ENCODE results near the gene VPS37B. TPM values are rescaled to one million over a fixed set of nuclear protein-coding genes. Genes with fewer than 3 reads are reported as not detected.

The VPS37B gene
- total and polyA plus RNA-seq, 10 of the 15 experiments (the other 5 are each of a cell fraction or from before 2014, with no cell fraction given) = 0.66 to 68.6 (median 39.6) TPM

DNA sequence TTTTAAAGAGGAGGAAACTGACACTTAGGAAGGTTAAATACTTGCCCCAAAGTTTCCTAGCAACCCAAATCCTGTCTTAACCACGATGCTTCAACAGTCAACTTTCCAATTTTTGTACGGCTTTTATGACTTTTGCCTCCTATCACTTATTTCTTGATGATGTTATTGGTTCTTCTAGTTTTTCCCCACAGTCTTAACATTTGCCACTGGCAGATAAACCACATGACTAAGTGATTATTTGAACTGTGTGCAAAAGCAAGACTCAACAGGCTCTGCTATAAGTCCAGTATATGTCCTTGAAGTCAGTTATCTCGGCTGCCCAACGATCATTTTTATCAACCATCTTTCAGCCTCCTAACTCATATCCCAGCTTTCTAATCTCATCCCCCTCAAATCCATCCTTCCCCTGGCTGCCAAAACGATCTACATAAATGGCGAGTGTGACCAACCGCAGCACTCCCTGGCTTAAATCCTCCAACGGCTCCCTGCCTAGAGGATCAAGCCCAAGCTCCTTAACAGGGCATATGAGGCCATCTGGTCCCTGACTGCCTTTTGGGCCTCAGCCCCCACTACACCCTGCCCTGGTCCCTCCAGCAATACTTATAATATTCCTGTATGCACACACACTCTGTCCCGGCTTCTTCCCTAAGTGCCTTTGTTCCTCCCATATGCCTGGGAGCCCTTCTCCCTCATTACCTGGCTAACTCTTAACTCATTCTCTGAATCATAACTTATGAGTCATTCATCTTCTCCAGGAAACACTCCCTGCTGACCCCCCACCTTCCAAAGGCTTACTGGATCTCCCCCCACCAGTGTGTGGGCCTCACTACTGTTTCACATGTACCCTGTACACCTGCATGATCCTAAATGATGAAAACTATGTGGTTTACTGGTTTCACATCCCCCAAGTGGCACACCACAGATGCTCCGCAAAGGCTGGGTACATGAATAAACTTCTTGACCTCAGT is 8.8 kb downstream of the VPS37B start (continued):
- TF ChIP-seq, protein P1, sequence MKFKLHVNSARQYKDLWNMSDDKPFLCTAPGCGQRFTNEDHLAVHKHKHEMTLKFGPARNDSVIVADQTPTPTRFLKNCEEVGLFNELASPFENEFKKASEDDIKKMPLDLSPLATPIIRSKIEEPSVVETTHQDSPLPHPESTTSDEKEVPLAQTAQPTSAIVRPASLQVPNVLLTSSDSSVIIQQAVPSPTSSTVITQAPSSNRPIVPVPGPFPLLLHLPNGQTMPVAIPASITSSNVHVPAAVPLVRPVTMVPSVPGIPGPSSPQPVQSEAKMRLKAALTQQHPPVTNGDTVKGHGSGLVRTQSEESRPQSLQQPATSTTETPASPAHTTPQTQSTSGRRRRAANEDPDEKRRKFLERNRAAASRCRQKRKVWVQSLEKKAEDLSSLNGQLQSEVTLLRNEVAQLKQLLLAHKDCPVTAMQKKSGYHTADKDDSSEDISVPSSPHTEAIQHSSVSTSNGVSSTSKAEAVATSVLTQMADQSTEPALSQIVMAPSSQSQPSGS (IDR thresholded peaks at IDR 0.05; ENCODE audit: low read length) = peak; percentile 92
- TF ChIP-seq PAX5 (IDR thresholded peaks at IDR 0.05; ENCODE audit: borderline replicate concordance, low read depth, low read length) (peak; percentile 81; the same call in 1 of the 2 replicates), ETV6 (conservative IDR thresholded peaks at IDR 0.05 in 1 of 2, IDR thresholded peaks at IDR 0.05 in 1 of 2; ENCODE audit: borderline replicate concordance in 1 of 2, low read depth in 1 of 2) (peak in 1 of 2 experiments; percentile 93; a peak in 2 of 4 replicates), RELA (IDR thresholded peaks at IDR 0.05; ENCODE audit: borderline replicate concordance, partially characterized antibody) (no peak)
- TF ChIP-seq, protein P2, sequence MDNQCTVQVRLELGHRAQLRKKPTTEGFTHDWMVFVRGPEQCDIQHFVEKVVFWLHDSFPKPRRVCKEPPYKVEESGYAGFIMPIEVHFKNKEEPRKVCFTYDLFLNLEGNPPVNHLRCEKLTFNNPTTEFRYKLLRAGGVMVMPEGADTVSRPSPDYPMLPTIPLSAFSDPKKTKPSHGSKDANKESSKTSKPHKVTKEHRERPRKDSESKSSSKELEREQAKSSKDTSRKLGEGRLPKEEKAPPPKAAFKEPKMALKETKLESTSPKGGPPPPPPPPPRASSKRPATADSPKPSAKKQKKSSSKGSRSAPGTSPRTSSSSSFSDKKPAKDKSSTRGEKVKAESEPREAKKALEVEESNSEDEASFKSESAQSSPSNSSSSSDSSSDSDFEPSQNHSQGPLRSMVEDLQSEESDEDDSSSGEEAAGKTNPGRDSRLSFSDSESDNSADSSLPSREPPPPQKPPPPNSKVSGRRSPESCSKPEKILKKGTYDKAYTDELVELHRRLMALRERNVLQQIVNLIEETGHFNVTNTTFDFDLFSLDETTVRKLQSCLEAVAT (IDR thresholded peaks at IDR 0.05) = peak; percentile 52; the same call in 1 of the 2 replicates
- TF ChIP-seq, protein P3, sequence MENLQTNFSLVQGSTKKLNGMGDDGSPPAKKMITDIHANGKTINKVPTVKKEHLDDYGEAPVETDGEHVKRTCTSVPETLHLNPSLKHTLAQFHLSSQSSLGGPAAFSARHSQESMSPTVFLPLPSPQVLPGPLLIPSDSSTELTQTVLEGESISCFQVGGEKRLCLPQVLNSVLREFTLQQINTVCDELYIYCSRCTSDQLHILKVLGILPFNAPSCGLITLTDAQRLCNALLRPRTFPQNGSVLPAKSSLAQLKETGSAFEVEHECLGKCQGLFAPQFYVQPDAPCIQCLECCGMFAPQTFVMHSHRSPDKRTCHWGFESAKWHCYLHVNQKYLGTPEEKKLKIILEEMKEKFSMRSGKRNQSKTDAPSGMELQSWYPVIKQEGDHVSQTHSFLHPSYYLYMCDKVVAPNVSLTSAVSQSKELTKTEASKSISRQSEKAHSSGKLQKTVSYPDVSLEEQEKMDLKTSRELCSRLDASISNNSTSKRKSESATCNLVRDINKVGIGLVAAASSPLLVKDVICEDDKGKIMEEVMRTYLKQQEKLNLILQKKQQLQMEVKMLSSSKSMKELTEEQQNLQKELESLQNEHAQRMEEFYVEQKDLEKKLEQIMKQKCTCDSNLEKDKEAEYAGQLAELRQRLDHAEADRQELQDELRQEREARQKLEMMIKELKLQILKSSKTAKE (IDR thresholded peaks at IDR 0.05; ENCODE audit: low read depth, poor library complexity, severe bottlenecking) = peak; percentile 80
- TF ChIP-seq, protein P4, sequence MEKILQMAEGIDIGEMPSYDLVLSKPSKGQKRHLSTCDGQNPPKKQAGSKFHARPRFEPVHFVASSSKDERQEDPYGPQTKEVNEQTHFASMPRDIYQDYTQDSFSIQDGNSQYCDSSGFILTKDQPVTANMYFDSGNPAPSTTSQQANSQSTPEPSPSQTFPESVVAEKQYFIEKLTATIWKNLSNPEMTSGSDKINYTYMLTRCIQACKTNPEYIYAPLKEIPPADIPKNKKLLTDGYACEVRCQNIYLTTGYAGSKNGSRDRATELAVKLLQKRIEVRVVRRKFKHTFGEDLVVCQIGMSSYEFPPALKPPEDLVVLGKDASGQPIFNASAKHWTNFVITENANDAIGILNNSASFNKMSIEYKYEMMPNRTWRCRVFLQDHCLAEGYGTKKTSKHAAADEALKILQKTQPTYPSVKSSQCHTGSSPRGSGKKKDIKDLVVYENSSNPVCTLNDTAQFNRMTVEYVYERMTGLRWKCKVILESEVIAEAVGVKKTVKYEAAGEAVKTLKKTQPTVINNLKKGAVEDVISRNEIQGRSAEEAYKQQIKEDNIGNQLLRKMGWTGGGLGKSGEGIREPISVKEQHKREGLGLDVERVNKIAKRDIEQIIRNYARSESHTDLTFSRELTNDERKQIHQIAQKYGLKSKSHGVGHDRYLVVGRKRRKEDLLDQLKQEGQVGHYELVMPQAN (conservative IDR thresholded peaks at IDR 0.05) = no peak

Measured in GM12878 (cell line).